SK-N-SH treated with all-trans-retinoic acid at 6 μM for 48 hours (cell line): ENCODE results near the gene NDUFB10.

Experiments
- ATAC-seq: fragments of 200-7000 bp; cut with Tn5 transposase; 3 replicates; pipeline ENCODE4 v1.9.1; 2020; ENCODE audit warnings: mild to moderate bottlenecking, moderate library complexity
- ARNTL ChIP-seq: fragments of 450-650 bp; formaldehyde crosslinking; IDR thresholded peaks from 2 replicates; pipeline ENCODE4 v1.5.0; 2020; ENCODE audit warnings: low read depth, mild to moderate bottlenecking, moderate library complexity, borderline replicate concordance
- BACH2 ChIP-seq: fragments of 250-450 bp; sonication (Bioruptor Pico); IDR thresholded peaks from 2 replicates; pipeline ENCODE4 v1.9.0; 2021; ENCODE audit warnings: mild to moderate bottlenecking, borderline replicate concordance
- CSDC2 ChIP-seq: fragments of 250-450 bp; sonication (Bioruptor Pico); IDR thresholded peaks from 2 replicates; pipeline ENCODE4 v1.5.0; 2020; ENCODE audit warnings: mild to moderate bottlenecking, moderate library complexity
- ESRRG ChIP-seq: fragments of 250-450 bp; sonication (Bioruptor Pico); IDR thresholded peaks from 2 replicates; pipeline ENCODE4 v1.6.1; 2021; ENCODE audit warnings: mild to moderate bottlenecking
- GLIS3 ChIP-seq: fragments of 250-450 bp; sonication (Bioruptor Pico); IDR thresholded peaks from 2 replicates; pipeline ENCODE4 v1.5.0; 2020; ENCODE audit warnings: mild to moderate bottlenecking, moderate library complexity
- ISL1 ChIP-seq: fragments of 250-450 bp; sonication (Bioruptor Pico); IDR thresholded peaks from 2 replicates; pipeline ENCODE4 v2.1.2; 2022; ENCODE audit warnings: mild to moderate bottlenecking, moderate library complexity
- OSR1 ChIP-seq: fragments of 250-450 bp; sonication (Bioruptor Pico); IDR thresholded peaks from 2 replicates; pipeline ENCODE4 v1.8.0; 2022; ENCODE audit warnings: moderate library complexity, mild to moderate bottlenecking, inconsistent platforms
- PPARA ChIP-seq: fragments of 250-450 bp; sonication (Bioruptor Pico); IDR thresholded peaks from 2 replicates; pipeline ENCODE4 v1.5.0; 2020; ENCODE audit warnings: mild to moderate bottlenecking, borderline replicate concordance
- RARB ChIP-seq: fragments of 250-450 bp; sonication (Bioruptor Pico); IDR thresholded peaks from 2 replicates; pipeline ENCODE4 v1.8.0; 2021; ENCODE audit warnings: mild to moderate bottlenecking, moderate library complexity
- SNAI2 ChIP-seq: fragments of 250-450 bp; sonication (Bioruptor Pico); IDR thresholded peaks from 2 replicates; pipeline ENCODE4 v1.5.0; 2020; ENCODE audit warnings: mild to moderate bottlenecking, moderate library complexity
- TOX ChIP-seq: fragments of 250-450 bp; sonication (Bioruptor Pico); IDR thresholded peaks from 2 replicates; pipeline ENCODE4 v1.8.0; 2021; ENCODE audit warnings: mild to moderate bottlenecking, moderate library complexity, borderline replicate concordance
- ZFP3 ChIP-seq: fragments of 250-450 bp; sonication (Bioruptor Pico); IDR thresholded peaks from 2 replicates; pipeline ENCODE4 v1.5.0; 2020; ENCODE audit warnings: mild to moderate bottlenecking, moderate library complexity
- ZFP30 ChIP-seq: fragments of 450-650 bp; formaldehyde crosslinking; IDR thresholded peaks from 2 replicates; pipeline ENCODE4 v1.5.0; 2022; ENCODE audit warnings: mild to moderate bottlenecking, moderate library complexity
- ZNF70 ChIP-seq: fragments of 450-650 bp; formaldehyde crosslinking; IDR thresholded peaks from 2 replicates; pipeline ENCODE4 v1.5.0; 2020; ENCODE audit warnings: mild to moderate bottlenecking, moderate library complexity
- ZNF8 ChIP-seq: fragments of 450-650 bp; formaldehyde crosslinking; IDR thresholded peaks from 2 replicates; pipeline ENCODE4 v1.5.0; 2020; ENCODE audit warnings: mild to moderate bottlenecking, moderate library complexity
- TF ChIP-seq, protein P1 (sequence below): fragments of 250-450 bp; sonication (Bioruptor Pico); IDR thresholded peaks from 2 replicates; pipeline ENCODE4 v1.5.1; 2021; ENCODE audit warnings: mild to moderate bottlenecking, moderate library complexity
- TF ChIP-seq, protein P2 (sequence below): fragments of 250-450 bp; sonication (Bioruptor Pico); IDR thresholded peaks from 2 replicates; pipeline ENCODE4 v1.8.0; 2021; ENCODE audit warnings: low read depth, mild to moderate bottlenecking, moderate library complexity, borderline replicate concordance
- TF ChIP-seq, protein P3 (sequence below): fragments of 250-450 bp; sonication (Bioruptor Pico); IDR thresholded peaks from 2 replicates; pipeline ENCODE4 v1.8.0; 2020; ENCODE audit warnings: mild to moderate bottlenecking, moderate library complexity, borderline replicate concordance
- TF ChIP-seq, protein P4 (sequence below): fragments of 250-450 bp; sonication (Bioruptor Pico); IDR thresholded peaks from 2 replicates; pipeline ENCODE4 v1.5.1; 2020; ENCODE audit warnings: low read depth, mild to moderate bottlenecking, moderate library complexity
- TF ChIP-seq, protein P5 (sequence below): fragments of 250-450 bp; sonication (Bioruptor Pico); IDR thresholded peaks from 2 replicates; pipeline ENCODE4 v1.5.0; 2020; ENCODE audit warnings: mild to moderate bottlenecking, moderate library complexity

The NDUFB10 gene

DNA sequence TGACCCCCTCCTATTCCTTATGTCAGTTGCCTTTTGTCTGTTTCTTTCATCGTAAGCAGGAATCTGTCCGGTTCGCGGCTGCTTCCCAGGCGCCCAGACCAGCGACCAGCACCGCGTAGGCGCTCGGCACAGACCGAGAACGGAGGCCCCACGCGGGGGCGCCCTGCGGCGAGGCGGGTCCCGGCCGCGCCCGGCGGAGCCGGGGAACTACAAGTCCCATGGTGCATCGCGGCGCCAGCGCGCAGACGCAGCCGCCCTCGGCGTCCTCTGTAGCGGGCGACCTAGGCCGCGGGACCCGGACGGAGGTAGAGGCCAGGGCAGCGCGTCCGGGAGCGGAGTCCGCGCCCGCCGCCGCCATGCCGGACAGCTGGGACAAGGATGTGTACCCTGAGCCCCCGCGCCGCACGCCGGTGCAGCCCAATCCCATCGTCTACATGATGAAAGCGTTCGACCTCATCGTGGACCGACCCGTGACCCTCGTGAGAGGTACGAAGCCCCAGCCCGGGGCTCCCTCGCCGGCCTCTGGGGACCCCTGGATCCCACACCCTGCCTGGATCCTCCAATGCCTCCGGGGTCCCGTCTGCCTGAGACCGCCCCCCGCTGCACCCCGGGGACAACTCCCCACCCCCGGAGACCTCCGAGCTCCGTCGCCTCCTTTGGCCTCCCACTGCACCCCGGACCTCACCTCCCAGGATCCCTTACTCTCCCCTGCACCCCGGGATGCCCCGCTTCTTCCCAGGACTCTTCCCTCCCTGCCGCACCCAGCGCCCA is at the start of gene NDUFB10:
Gene NDUFB10 (plus strand): TSS at position 270 of the 771 bp plus-strand sequence. CDS start 87 bp downstream, at position 357.
- TF ChIP-seq ISL1 (CRISPR knock-in tag) (no peak), ARNTL (CRISPR knock-in tag) (no peak), SNAI2 (CRISPR knock-in tag) (no peak), CSDC2 (CRISPR knock-in tag) (no peak), ZFP3 (CRISPR knock-in tag) (no peak), OSR1 (no peak), ZNF70 (CRISPR knock-in tag) (no peak), TOX (CRISPR knock-in tag) (no peak), PPARA (CRISPR knock-in tag) (no peak)
- TF ChIP-seq, protein P1, sequence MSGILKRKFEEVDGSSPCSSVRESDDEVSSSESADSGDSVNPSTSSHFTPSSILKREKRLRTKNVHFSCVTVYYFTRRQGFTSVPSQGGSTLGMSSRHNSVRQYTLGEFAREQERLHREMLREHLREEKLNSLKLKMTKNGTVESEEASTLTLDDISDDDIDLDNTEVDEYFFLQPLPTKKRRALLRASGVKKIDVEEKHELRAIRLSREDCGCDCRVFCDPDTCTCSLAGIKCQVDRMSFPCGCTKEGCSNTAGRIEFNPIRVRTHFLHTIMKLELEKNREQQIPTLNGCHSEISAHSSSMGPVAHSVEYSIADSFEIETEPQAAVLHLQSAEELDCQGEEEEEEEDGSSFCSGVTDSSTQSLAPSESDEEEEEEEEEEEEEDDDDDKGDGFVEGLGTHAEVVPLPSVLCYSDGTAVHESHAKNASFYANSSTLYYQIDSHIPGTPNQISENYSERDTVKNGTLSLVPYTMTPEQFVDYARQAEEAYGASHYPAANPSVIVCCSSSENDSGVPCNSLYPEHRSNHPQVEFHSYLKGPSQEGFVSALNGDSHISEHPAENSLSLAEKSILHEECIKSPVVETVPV (CRISPR knock-in tag), result no peak
- peak; percentile 82 for ATAC-seq

DNA sequence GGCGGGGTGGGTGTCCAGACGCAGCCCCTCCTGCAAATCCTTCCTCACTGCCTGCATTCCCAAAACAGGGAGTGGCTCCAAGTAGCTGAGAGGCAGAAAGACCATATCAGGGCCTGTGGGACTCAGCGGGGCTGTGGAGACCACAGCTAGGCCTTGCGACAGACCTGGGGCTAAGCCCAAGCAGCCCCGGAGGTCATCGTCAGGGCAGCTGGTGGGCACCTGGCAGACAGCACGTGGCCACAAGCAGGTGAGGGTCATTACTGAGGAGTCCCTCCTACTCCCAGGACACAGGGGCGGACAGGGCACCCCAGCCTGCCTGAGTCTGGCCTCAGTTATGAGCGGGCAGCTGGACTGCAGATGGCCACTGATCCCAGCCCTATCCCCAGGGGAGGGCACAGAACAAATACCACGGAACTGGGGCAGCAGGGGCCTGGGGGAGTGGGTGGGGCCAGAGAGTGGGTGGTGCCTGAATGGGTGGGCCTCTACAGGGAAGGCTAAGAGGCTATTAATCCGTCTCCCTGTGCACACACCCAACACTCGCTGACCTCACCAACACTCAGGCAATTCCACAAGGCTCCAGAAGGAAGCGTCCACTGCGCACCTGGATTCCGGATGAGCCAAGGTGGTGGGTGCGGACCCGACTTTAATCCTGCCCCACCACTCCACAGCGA is 49.6 kb upstream of the NDUFB10 start:
- ATAC-seq, result no peak; the same call in 2 of the 3 replicates
- TF ChIP-seq RARB (CRISPR knock-in tag), result no peak
- TF ChIP-seq, protein P2, sequence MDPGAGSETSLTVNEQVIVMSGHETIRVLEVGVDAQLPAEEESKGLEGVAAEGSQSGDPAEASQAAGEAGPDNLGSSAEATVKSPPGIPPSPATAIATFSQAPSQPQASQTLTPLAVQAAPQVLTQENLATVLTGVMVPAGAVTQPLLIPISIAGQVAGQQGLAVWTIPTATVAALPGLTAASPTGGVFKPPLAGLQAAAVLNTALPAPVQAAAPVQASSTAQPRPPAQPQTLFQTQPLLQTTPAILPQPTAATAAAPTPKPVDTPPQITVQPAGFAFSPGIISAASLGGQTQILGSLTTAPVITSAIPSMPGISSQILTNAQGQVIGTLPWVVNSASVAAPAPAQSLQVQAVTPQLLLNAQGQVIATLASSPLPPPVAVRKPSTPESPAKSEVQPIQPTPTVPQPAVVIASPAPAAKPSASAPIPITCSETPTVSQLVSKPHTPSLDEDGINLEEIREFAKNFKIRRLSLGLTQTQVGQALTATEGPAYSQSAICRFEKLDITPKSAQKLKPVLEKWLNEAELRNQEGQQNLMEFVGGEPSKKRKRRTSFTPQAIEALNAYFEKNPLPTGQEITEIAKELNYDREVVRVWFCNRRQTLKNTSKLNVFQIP (CRISPR knock-in tag), result no peak
- no peak for TF ChIP-seq SNAI2 (CRISPR knock-in tag)
- no peak for TF ChIP-seq ESRRG (CRISPR knock-in tag)
- TF ChIP-seq, protein P1 (CRISPR knock-in tag), result no peak
- TF ChIP-seq GLIS3 (CRISPR knock-in tag), result no peak
- TF ChIP-seq ZFP30 (CRISPR knock-in tag), result no peak
- TF ChIP-seq, protein P3, sequence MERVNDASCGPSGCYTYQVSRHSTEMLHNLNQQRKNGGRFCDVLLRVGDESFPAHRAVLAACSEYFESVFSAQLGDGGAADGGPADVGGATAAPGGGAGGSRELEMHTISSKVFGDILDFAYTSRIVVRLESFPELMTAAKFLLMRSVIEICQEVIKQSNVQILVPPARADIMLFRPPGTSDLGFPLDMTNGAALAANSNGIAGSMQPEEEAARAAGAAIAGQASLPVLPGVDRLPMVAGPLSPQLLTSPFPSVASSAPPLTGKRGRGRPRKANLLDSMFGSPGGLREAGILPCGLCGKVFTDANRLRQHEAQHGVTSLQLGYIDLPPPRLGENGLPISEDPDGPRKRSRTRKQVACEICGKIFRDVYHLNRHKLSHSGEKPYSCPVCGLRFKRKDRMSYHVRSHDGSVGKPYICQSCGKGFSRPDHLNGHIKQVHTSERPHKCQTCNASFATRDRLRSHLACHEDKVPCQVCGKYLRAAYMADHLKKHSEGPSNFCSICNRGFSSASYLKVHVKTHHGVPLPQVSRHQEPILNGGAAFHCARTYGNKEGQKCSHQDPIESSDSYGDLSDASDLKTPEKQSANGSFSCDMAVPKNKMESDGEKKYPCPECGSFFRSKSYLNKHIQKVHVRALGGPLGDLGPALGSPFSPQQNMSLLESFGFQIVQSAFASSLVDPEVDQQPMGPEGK, result no peak
- no peak for TF ChIP-seq OSR1
- no peak for TF ChIP-seq PPARA (CRISPR knock-in tag)
- TF ChIP-seq ZNF8 (CRISPR knock-in tag), result no peak
- TF ChIP-seq BACH2, result no peak
- TF ChIP-seq CSDC2 (CRISPR knock-in tag), result no peak
- TF ChIP-seq TOX (CRISPR knock-in tag), result no peak
- TF ChIP-seq, protein P4, sequence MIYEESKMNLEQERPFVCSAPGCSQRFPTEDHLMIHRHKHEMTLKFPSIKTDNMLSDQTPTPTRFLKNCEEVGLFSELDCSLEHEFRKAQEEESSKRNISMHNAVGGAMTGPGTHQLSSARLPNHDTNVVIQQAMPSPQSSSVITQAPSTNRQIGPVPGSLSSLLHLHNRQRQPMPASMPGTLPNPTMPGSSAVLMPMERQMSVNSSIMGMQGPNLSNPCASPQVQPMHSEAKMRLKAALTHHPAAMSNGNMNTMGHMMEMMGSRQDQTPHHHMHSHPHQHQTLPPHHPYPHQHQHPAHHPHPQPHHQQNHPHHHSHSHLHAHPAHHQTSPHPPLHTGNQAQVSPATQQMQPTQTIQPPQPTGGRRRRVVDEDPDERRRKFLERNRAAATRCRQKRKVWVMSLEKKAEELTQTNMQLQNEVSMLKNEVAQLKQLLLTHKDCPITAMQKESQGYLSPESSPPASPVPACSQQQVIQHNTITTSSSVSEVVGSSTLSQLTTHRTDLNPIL (CRISPR knock-in tag), result no peak
- TF ChIP-seq, protein P5, sequence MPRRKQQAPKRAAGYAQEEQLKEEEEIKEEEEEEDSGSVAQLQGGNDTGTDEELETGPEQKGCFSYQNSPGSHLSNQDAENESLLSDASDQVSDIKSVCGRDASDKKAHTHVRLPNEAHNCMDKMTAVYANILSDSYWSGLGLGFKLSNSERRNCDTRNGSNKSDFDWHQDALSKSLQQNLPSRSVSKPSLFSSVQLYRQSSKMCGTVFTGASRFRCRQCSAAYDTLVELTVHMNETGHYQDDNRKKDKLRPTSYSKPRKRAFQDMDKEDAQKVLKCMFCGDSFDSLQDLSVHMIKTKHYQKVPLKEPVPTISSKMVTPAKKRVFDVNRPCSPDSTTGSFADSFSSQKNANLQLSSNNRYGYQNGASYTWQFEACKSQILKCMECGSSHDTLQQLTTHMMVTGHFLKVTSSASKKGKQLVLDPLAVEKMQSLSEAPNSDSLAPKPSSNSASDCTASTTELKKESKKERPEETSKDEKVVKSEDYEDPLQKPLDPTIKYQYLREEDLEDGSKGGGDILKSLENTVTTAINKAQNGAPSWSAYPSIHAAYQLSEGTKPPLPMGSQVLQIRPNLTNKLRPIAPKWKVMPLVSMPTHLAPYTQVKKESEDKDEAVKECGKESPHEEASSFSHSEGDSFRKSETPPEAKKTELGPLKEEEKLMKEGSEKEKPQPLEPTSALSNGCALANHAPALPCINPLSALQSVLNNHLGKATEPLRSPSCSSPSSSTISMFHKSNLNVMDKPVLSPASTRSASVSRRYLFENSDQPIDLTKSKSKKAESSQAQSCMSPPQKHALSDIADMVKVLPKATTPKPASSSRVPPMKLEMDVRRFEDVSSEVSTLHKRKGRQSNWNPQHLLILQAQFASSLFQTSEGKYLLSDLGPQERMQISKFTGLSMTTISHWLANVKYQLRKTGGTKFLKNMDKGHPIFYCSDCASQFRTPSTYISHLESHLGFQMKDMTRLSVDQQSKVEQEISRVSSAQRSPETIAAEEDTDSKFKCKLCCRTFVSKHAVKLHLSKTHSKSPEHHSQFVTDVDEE (CRISPR knock-in tag), result no peak
